Measurements from ENCODE around the gene SAV1.

DNA sequence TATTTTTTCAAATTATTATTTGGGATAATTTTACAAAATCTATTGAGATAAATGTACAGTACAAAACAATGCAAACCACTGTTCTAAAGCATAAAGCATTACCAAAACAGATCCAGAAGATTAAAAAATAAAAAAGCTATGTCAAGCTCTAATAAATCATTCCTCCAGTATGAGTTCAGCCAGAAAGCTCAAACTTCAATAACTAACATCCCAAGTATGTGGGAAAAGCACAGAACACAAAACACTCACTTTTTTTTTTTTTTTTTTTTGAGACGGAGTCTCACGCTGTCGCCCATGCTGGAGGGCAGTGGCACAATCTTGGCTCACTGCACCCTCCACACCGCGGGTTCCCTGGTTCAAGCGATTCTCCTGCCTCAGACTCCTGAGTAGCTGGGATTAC lies 11.3 kb downstream of the SAV1 start:
- TF ChIP-seq CTCF (conservative IDR thresholded peaks at IDR 0.05; ENCODE audit: low read length) (no peak), EZH2phosphoT487 (IDR thresholded peaks at IDR 0.05; ENCODE audit: borderline replicate concordance, low read depth, low read length) (no peak)

All from OCI-LY7 (cell line).